KMS-11 (cell line): Measurements from ENCODE around the gene LRRC40.

Experiments
- H2AFZ ChIP-seq: fragments of 200-600 bp; sonication (generic); 2 replicates; pipeline ENCODE4 v1.6.1; 2016; ENCODE audit warnings: antibody characterized with exemption, mixed run types, low read depth
- H3K27ac ChIP-seq: fragments of 200-600 bp; sonication (generic); 2 replicates; pipeline ENCODE4 v1.6.1; 2016; ENCODE audit warnings: mild to moderate bottlenecking, mixed run types
- H3K27me3 ChIP-seq: fragments of 200-600 bp; sonication (generic); 2 replicates; pipeline ENCODE4 v1.6.1; 2017; ENCODE audit warnings: mild to moderate bottlenecking, low read depth, mixed run types, moderate library complexity; ENCODE audit not compliant: insufficient read depth
- H3K36me3 ChIP-seq: fragments of 200-600 bp; sonication (generic); 2 replicates; pipeline ENCODE4 v1.6.1; 2017; ENCODE audit warnings: mild to moderate bottlenecking, mixed run types; ENCODE audit not compliant: insufficient read depth
- H3K4me1 ChIP-seq: fragments of 200-600 bp; sonication (generic); 2 replicates; pipeline ENCODE4 v1.6.1; 2016; ENCODE audit warnings: mild to moderate bottlenecking, low read depth, mixed run types; ENCODE audit not compliant: poor library complexity, severe bottlenecking
- H3K4me2 ChIP-seq: fragments of 200-600 bp; sonication (generic); 2 replicates; pipeline ENCODE4 v1.7.0; 2016; ENCODE audit warnings: mild to moderate bottlenecking, mixed run types
- H3K4me3 ChIP-seq: fragments of 200-600 bp; sonication (generic); IDR thresholded peaks from 2 replicates; pipeline ENCODE4 v1.6.1; 2017; ENCODE audit warnings: low read depth, low read length, mixed read lengths; ENCODE audit not compliant: insufficient read depth
- H3K79me2 ChIP-seq: fragments of 200-600 bp; sonication (generic); 2 replicates; pipeline ENCODE4 v1.6.1; 2016; ENCODE audit warnings: low read depth, mixed run types; ENCODE audit not compliant: insufficient read depth
- H3K9ac ChIP-seq: fragments of 200-600 bp; sonication (generic); 2 replicates; pipeline ENCODE4 v1.6.1; 2016; ENCODE audit warnings: mild to moderate bottlenecking, mixed run types
- H4K20me1 ChIP-seq: fragments of 200-600 bp; sonication (generic); 2 replicates; pipeline ENCODE4 v1.6.1; 2016; ENCODE audit warnings: mild to moderate bottlenecking, mixed run types; ENCODE audit not compliant: insufficient read depth
- CTCF ChIP-seq: fragments of 200-600 bp; sonication (generic); conservative IDR thresholded peaks from 2 replicates; pipeline ENCODE4 v1.6.1; 2017; ENCODE audit warnings: low read depth, mild to moderate bottlenecking, antibody characterized with exemption, low read length, moderate library complexity, mixed read lengths

LRRC40 gene

GRCh38 chr1:70205434-70206118, at the start of gene LRRC40:
Gene LRRC40, minus strand, starts transcription at chr1:70205579. Its CDS starts 39 bp downstream, at chr1:70205540.
- no peaks in the 10 kb centered on the region for H3K36me3 ChIP-seq

GRCh38 chr1:70248729-70249128, 43.4 kb upstream of the LRRC40 start:
- Histone ChIP-seq H3K27me3 (no peaks in the 10 kb centered on the region), H3K4me1 (peaks cover 24% of the 10 kb centered on the region), H2AFZ (no peak overlapping the region), H3K4me2 (no peak overlapping the region), H3K79me2 (no peaks in the 10 kb centered on the region), H3K9ac (no peak overlapping the region), H3K4me3 (no peak overlapping the region), H3K27ac (no peak overlapping the region), H3K36me3 (peaks cover 15% of the 10 kb centered on the region), H4K20me1 (no peaks in the 10 kb centered on the region)
- no peak for TF ChIP-seq CTCF

More at GRCh38 chr1:70205434-70206118, at the start of gene LRRC40:
- Histone ChIP-seq H3K4me1 (peaks cover 40% of the 10 kb centered on the region), H3K4me2 (peak within 1 kb of the TSS; percentile 82), H4K20me1 (no peaks in the 10 kb centered on the region), H3K27me3 (no peaks in the 10 kb centered on the region), H2AFZ (peak within 1 kb of the TSS; percentile 81), H3K4me3 (peak within 1 kb of the TSS; percentile 26), H3K79me2 (peaks cover 94% of the 10 kb centered on the region), H3K27ac (peak within 1 kb of the TSS; percentile 81), H3K9ac (peak within 1 kb of the TSS; percentile 84)
- TF ChIP-seq CTCF = no peak

- Histone ChIP-seq H3K4me3 (no peak overlapping the region), H2AFZ (no peak overlapping the region), H3K79me2 (no peaks in the 10 kb centered on the region), H3K27me3 (no peaks in the 10 kb centered on the region), H3K4me1 (peaks cover 24% of the 10 kb centered on the region), H3K36me3 (peaks cover 16% of the 10 kb centered on the region), H3K9ac (no peak overlapping the region), H3K27ac (no peak overlapping the region), H3K4me2 (no peak overlapping the region; the same call in 1 of the 2 replicates), H4K20me1 (no peaks in the 10 kb centered on the region)
- no peak for TF ChIP-seq CTCF
Observed at GRCh38 chr1:70247768-70248167, 42.4 kb upstream of the LRRC40 start.

- Histone ChIP-seq H3K4me3 (no peak overlapping the region), H2AFZ (no peak overlapping the region), H3K4me2 (no peak overlapping the region; the same call in 1 of the 2 replicates), H3K27me3 (no peaks in the 10 kb centered on the region), H3K79me2 (no peaks in the 10 kb centered on the region), H3K4me1 (peaks cover 24% of the 10 kb centered on the region), H3K36me3 (peaks cover 14% of the 10 kb centered on the region), H4K20me1 (no peaks in the 10 kb centered on the region), H3K27ac (no peak overlapping the region), H3K9ac (no peak overlapping the region)
- no peak for TF ChIP-seq CTCF
Observed at GRCh38 chr1:70247122-70247521, 41.7 kb upstream of the LRRC40 start.
